Left ventricle myocardium inferior (tissue), 1 donor: ENCODE measurements around the gene INF2. TPM values are rescaled to one million over a fixed set of nuclear protein-coding genes. Genes with fewer than 3 reads are reported as not detected.

ENCODE experiments used
- DNase-seq: peaks from one replicate; pipeline ENCODE4 v3.0.0-alpha.2; 2020
- H3K27ac ChIP-seq: fragments of 200-600 bp; replicated peaks from 2 replicates; pipeline ENCODE4 v1.8.0; 2021
- H3K27me3 ChIP-seq: fragments of 200-600 bp; 2 replicates; pipeline ENCODE4 v1.8.0; 2021; ENCODE audit warnings: low read depth
- H3K36me3 ChIP-seq: fragments of 200-600 bp; 2 replicates; pipeline ENCODE4 v1.8.0; 2021
- H3K4me1 ChIP-seq: fragments of 200-600 bp; 2 replicates; pipeline ENCODE4 v1.8.0; 2021
- H3K4me3 ChIP-seq: fragments of 200-600 bp; 2 replicates; pipeline ENCODE4 v1.8.0; 2021; ENCODE audit warnings: mild to moderate bottlenecking, moderate library complexity
- H3K9me3 ChIP-seq: fragments of 200-600 bp; replicated peaks from 2 replicates; pipeline ENCODE4 v1.8.0; 2021
- intact Hi-C: fragments of 100-400 bp; cut with micrococcal nuclease; formaldehyde crosslinking; loops from one replicate; pipeline ENCODE4 v1.11.0; 2022
- total RNA-seq: library from RNA; stranded (reverse); fragmentation: NEBNext Ultra II Directional; extraction: Animal tissue kit (Norgen Biotek cat#: 25700); gene quantifications from one replicate; pipeline ENCODE4 v1.2.1, GENCODE V29; 2021
- TF ChIP-seq, protein P1 (sequence below): fragments of 200-600 bp; IDR thresholded peaks from 2 replicates; pipeline ENCODE4 v1.8.0; 2021; ENCODE audit warnings: antibody characterized with exemption, mild to moderate bottlenecking, borderline replicate concordance
- donor health status: DM: no; HTN: yes; CAD: no; lungs with severe emphysema.

The INF2 gene
- total RNA-seq, 1 donor from 2014 or later = 28.5 TPM

DNA sequence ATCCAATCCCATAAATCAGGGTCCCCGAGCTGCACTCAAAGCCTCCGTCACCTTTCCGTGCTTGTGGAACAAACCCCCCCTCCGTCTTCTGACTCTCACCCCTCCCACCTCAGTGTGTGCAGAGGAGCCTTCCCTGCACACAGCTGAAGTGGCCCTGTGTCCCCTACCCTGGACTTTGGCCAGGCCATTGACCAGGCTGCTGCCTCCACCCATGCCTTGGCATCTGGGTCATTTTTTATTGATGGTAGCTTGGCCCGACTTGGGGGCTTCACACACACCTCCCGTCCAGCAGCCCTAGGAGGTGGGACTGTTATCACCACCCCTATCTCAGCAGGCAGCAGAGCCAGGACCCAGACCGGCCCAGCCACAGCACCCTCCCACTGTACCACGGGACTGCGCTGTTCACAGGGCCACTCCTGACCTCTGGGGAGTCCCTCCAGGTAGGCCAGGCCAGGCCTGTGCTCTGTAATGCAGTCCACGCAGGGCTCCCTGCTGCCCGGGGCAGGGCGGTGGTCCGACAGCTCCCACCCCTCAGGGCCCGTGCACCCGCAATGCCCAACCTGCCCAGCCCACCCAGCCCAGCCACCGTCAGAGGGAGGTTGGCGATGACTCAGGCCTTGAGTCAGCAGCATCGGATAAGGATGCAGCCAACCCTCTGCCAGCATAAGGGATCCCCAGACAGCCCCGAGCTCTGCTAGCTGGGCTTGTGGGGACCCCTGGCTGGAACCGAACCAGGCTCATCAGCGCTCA lies 9.2 kb upstream of the INF2 start:
- Histone ChIP-seq H3K27me3 (no peaks in the 10 kb centered on the region), H3K27ac (peak overlapping the region; percentile 95), H3K4me1 (peaks cover 68% of the 10 kb centered on the region), H3K4me3 (no peak overlapping the region), H3K9me3 (no peaks in the 10 kb centered on the region), H3K36me3 (no peaks in the 10 kb centered on the region)
- TF ChIP-seq, protein P1, sequence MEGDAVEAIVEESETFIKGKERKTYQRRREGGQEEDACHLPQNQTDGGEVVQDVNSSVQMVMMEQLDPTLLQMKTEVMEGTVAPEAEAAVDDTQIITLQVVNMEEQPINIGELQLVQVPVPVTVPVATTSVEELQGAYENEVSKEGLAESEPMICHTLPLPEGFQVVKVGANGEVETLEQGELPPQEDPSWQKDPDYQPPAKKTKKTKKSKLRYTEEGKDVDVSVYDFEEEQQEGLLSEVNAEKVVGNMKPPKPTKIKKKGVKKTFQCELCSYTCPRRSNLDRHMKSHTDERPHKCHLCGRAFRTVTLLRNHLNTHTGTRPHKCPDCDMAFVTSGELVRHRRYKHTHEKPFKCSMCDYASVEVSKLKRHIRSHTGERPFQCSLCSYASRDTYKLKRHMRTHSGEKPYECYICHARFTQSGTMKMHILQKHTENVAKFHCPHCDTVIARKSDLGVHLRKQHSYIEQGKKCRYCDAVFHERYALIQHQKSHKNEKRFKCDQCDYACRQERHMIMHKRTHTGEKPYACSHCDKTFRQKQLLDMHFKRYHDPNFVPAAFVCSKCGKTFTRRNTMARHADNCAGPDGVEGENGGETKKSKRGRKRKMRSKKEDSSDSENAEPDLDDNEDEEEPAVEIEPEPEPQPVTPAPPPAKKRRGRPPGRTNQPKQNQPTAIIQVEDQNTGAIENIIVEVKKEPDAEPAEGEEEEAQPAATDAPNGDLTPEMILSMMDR = no peak
- DNase-seq = peak; percentile 23
- intact Hi-C loops = no loop called here

DNA sequence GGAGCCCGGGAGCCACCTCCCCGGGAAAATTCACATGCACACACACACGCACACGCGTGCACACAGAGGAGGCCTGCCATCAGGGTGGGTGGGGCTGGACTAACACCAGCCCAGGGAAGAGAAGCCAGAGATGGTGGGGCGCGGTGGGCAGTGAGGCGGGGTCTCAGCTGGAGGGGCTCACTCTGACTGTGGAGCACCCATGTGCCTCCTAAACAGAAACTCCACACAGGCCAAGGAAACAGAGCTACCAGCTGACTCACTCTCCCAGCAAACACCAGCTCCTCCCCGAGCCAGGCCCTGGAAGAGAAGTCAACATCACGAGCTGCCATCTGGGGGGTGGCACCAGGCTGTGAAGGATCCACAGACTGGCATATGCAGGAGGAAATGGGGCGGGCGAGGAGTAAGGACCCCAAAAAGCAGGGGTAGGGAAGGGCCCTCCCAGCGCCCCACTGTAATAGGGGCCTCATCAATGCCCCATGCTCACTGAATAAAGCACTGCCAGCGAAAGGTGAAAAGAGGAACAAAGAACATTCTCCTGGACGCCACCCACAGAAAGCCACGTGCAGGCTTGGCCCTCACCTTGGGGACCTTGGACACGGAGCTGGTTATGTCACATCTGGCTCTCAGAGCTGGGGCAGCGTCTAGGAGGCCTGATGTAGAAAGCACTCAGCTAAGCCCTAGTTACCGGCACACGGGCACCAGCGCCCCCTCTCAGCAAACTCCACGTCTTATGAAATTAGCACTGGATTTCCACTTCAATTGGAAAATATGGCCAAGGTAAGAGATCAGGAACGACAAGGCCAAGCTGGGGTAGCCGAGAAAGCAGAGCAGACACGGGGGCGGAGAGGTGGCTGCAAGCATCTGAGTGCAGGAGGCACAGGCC lies 8.4 kb upstream of the INF2 start:
- no peaks in the 10 kb centered on the region for H3K36me3 ChIP-seq
- no peaks in the 10 kb centered on the region for H3K27me3 ChIP-seq
- H3K9me3 ChIP-seq = no peaks in the 10 kb centered on the region
- intact Hi-C loops = no loop called here
- peaks cover 68% of the 10 kb centered on the region for H3K4me1 ChIP-seq
- peak; percentile 49 for DNase-seq
- peak overlapping the region; percentile 50 for H3K4me3 ChIP-seq
- TF ChIP-seq, protein P1 = no peak
- H3K27ac ChIP-seq = peak overlapping the region; percentile 95

DNA sequence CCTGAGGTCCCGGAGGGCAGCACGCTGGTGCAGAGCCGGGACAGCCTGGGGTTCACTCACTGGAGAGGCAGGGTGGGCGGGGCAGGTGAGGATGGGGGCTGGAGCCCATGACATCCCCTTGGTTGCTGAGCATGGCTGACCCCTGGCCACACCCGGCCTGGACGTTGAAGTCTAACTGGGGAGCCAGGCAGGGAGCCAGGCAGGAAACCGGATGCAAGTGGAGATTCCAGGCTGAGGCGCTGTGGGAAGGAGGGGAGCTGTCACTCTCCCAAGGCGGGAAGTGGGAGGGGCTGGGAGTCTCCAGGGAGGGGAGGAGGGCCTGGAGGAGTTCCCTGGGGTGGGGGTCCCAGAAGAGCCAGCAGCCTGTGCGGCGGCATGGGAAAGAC lies 7.7 kb upstream of the INF2 start:
- no peaks in the 10 kb centered on the region for H3K9me3 ChIP-seq
- H3K27ac ChIP-seq = peak overlapping the region; percentile 95
- intact Hi-C loops = no loop called here
- H3K36me3 ChIP-seq = no peaks in the 10 kb centered on the region
- peaks cover 68% of the 10 kb centered on the region for H3K4me1 ChIP-seq
- peak; percentile 92 for DNase-seq
- no peaks in the 10 kb centered on the region for H3K27me3 ChIP-seq
- TF ChIP-seq, protein P1 = no peak
- peak overlapping the region; percentile 50 for H3K4me3 ChIP-seq

DNA sequence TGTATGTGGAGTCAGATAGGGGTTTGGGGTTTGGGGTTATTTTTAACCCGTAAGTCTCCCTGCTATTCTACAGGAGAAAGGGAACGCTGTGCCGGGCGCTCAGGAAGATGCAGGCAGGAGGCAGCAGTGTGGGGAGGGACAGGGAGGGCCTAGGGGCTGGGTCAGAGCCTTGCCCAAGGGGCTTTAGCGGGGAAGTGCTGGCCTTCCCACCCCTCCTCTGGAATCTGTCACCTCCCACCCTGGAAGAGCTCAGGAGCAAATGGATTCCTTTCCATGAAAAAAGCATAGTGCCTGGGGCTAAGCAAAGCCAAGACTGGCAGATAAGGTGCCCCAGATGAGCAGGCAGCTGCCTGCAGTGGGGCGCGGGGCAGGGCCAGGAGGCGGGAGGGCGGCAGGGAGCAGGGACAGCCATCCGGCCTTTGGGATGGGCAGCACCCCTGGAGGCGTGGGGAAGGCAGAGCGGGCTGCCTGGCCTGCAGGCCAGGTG lies 7.3 kb upstream of the INF2 start:
- Histone ChIP-seq H3K27ac (peak overlapping the region; percentile 95), H3K9me3 (no peaks in the 10 kb centered on the region), H3K4me1 (peaks cover 68% of the 10 kb centered on the region), H3K36me3 (no peaks in the 10 kb centered on the region), H3K27me3 (no peaks in the 10 kb centered on the region), H3K4me3 (peak overlapping the region; percentile 50)
- intact Hi-C loops = no loop called here
- TF ChIP-seq, protein P1 = no peak
- DNase-seq = peak; percentile 17

DNA sequence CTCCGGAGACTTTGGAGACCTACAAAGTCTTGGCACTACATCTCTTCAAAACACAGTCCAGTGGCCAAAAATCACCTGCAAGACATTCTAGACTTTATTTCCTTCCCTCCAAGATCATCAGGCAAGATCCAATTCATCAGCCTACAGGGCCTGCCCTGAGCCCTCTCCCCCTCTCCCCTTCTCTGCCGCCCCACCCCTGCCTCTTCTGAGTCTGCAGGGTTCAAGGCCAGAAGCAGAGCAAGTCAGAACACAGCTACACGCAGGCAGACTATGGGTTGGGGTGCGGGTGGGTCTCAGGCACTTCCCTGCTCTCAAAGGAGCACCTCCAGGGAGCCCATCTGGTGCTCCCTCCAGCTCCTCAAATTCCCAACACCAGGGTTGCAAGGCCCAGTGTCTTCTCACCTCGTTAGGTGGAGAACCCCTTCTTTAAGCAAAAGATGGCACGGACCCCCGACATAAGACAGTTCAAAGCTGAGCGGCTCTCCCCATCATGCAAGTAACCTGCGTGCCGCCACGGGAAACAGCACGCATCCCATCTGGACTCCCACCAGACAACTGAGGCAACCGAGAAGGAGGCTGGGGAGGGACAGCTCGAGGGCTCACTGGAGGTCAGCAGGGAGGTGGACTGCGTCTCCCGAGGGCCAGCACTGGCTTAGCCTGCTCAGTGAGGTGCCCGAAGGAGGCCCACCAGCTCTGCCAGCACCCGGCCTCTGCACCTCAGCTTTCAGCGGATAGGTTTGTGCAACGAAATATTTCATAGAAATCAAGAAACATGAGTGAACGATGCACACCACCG lies 5.6 kb upstream of the INF2 start:
- Histone ChIP-seq H3K4me3 (no peak overlapping the region), H3K27me3 (no peaks in the 10 kb centered on the region), H3K9me3 (no peaks in the 10 kb centered on the region), H3K27ac (no peak overlapping the region), H3K36me3 (no peaks in the 10 kb centered on the region), H3K4me1 (peaks cover 68% of the 10 kb centered on the region)
- intact Hi-C loops = no loop called here
- TF ChIP-seq, protein P1 = no peak
- DNase-seq = no peak
